ENCODE data around the gene MUC5AC.
"Not testable (repeated sequence)": the region's sequence is repeated elsewhere in the genome, so short reads cannot be mapped to it uniquely, and the experiment has no call there.

Gene MUC5AC

GRCh38 chr11:1160231-1161101, 2.7 kb downstream of the MUC5AC start:
- no peak for DNase-seq

- no peak for DNase-seq
Measured at GRCh38 chr11:1161410-1162137, 3.8 kb downstream of the MUC5AC start.

- no peak for DNase-seq
Measured at GRCh38 chr11:1162138-1162475, 4.4 kb downstream of the MUC5AC start.

- no peak for DNase-seq
Measured at GRCh38 chr11:1162491-1163311, 4.9 kb downstream of the MUC5AC start.

- DNase-seq, result no peak
Measured at GRCh38 chr11:1163321-1163910, 5.7 kb downstream of the MUC5AC start.

- DNase-seq, result no peak
Measured at GRCh38 chr11:1163911-1164735, 6.4 kb downstream of the MUC5AC start.

- DNase-seq, result not testable (repeated sequence)
Measured at GRCh38 chr11:1164779-1165255, 7.1 kb downstream of the MUC5AC start.

- DNase-seq, result no peak
Measured at GRCh38 chr11:1165256-1166041, 7.7 kb downstream of the MUC5AC start.

GRCh38 chr11:1167256-1167655, 9.5 kb downstream of the MUC5AC start:
- no peak for DNase-seq

- DNase-seq, result no peak
Measured at GRCh38 chr11:1167751-1168231, 10.0 kb downstream of the MUC5AC start.

- DNase-seq, result no peak
Measured at GRCh38 chr11:1168256-1168655, 10.5 kb downstream of the MUC5AC start.

- DNase-seq, result no peak
Measured at GRCh38 chr11:1168721-1169161, 11.0 kb downstream of the MUC5AC start.

- DNase-seq, result no peak
Measured at GRCh38 chr11:1171223-1171984, 13.7 kb downstream of the MUC5AC start.

GRCh38 chr11:1171985-1172728, 14.4 kb downstream of the MUC5AC start:
- no peak for DNase-seq

- no peak for DNase-seq
Measured at GRCh38 chr11:1172729-1173117, 15.0 kb downstream of the MUC5AC start.

GRCh38 chr11:1173396-1173795, 15.6 kb downstream of the MUC5AC start:
- DNase-seq, result not testable (repeated sequence)

- DNase-seq, result no peak
Measured at GRCh38 chr11:1174441-1175370, 17.0 kb downstream of the MUC5AC start.
